ENCODE results near the gene STAT1. TPM values are rescaled to one million over a fixed set of nuclear protein-coding genes. Genes with fewer than 3 reads are reported as not detected.

Gene STAT1
- polyA plus RNA-seq, 1 donor from 2014 or later, result 4.9 TPM

GRCh38 chr2:191006997-191007783 is 6.8 kb downstream of the STAT1 start:
- H3K4me3 ChIP-seq (ENCODE audit: low read length), result no peak overlapping the region

GRCh38 chr2:191006297-191006696 is 7.7 kb downstream of the STAT1 start:
- no peak overlapping the region for H3K4me3 ChIP-seq (ENCODE audit: low read length)
- H3K9me3 ChIP-seq (ENCODE audit: low read length), result no peaks in the 10 kb centered on the region
- H3F3A ChIP-seq (ENCODE audit: insufficient read depth, low read length, poor library complexity, severe bottlenecking), result no peaks in the 10 kb centered on the region
- no peak overlapping the region for H3K9ac ChIP-seq (ENCODE audit: low read length)
- no peak overlapping the region for H3K4me2 ChIP-seq (ENCODE audit: low read length)
- H3K9me2 ChIP-seq (ENCODE audit: insufficient read depth, low read length), result no peaks in the 10 kb centered on the region
- H3K27ac ChIP-seq (ENCODE audit: low read length), result no peak overlapping the region
- H4K20me1 ChIP-seq (ENCODE audit: insufficient read depth), result no peaks in the 10 kb centered on the region
- H2AFZ ChIP-seq (ENCODE audit: low read depth, low read length), result no peak overlapping the region
- no peaks in the 10 kb centered on the region for H3K36me3 ChIP-seq (ENCODE audit: insufficient read depth, low read length)
- no peaks in the 10 kb centered on the region for H3K79me2 ChIP-seq (replicated peaks; ENCODE audit: insufficient read depth, low read length)
- H3K27me3 ChIP-seq (ENCODE audit: insufficient read depth, low read depth, low read length), result no peaks in the 10 kb centered on the region
- TF ChIP-seq EZH2 (IDR thresholded peaks at IDR 0.05; ENCODE audit: borderline replicate concordance, insufficient read depth, low read length, poor library complexity, severe bottlenecking) (no peak), REST (IDR thresholded peaks at IDR 0.05; ENCODE audit: borderline replicate concordance) (no peak), EP300 (conservative IDR thresholded peaks at IDR 0.05; ENCODE audit: poor library complexity, severe bottlenecking) (no peak), RAD21 (conservative IDR thresholded peaks at IDR 0.05) (no peak), TAF1 (IDR thresholded peaks at IDR 0.05; ENCODE audit: low read depth) (no peak), POLR2AphosphoS5 (IDR thresholded peaks at IDR 0.05) (no peak)
- TF ChIP-seq, protein P1, sequence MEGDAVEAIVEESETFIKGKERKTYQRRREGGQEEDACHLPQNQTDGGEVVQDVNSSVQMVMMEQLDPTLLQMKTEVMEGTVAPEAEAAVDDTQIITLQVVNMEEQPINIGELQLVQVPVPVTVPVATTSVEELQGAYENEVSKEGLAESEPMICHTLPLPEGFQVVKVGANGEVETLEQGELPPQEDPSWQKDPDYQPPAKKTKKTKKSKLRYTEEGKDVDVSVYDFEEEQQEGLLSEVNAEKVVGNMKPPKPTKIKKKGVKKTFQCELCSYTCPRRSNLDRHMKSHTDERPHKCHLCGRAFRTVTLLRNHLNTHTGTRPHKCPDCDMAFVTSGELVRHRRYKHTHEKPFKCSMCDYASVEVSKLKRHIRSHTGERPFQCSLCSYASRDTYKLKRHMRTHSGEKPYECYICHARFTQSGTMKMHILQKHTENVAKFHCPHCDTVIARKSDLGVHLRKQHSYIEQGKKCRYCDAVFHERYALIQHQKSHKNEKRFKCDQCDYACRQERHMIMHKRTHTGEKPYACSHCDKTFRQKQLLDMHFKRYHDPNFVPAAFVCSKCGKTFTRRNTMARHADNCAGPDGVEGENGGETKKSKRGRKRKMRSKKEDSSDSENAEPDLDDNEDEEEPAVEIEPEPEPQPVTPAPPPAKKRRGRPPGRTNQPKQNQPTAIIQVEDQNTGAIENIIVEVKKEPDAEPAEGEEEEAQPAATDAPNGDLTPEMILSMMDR (IDR thresholded peaks at IDR 0.05; ENCODE audit: poor library complexity, severe bottlenecking), result no peak

More at GRCh38 chr2:191006997-191007783, 6.8 kb downstream of the STAT1 start:
- no peaks in the 10 kb centered on the region for H3K36me3 ChIP-seq (ENCODE audit: insufficient read depth, low read length)
- H2AFZ ChIP-seq (ENCODE audit: low read depth, low read length), result no peak overlapping the region
- no peak for TF ChIP-seq TAF1 (IDR thresholded peaks at IDR 0.05; ENCODE audit: low read depth)
- TF ChIP-seq MXI1 (conservative IDR thresholded peaks at IDR 0.05; ENCODE audit: poor library complexity, severe bottlenecking), result no peak
- TF ChIP-seq EZH2 (IDR thresholded peaks at IDR 0.05; ENCODE audit: borderline replicate concordance, insufficient read depth, low read length, poor library complexity, severe bottlenecking), result no peak
- TF ChIP-seq, protein P1 (IDR thresholded peaks at IDR 0.05; ENCODE audit: poor library complexity, severe bottlenecking), result no peak
- no peak for TF ChIP-seq REST (IDR thresholded peaks at IDR 0.05; ENCODE audit: borderline replicate concordance)
- no peak for TF ChIP-seq EP300 (conservative IDR thresholded peaks at IDR 0.05; ENCODE audit: poor library complexity, severe bottlenecking)
- TF ChIP-seq SMC3 (conservative IDR thresholded peaks at IDR 0.05; ENCODE audit: poor library complexity), result no peak
- no peak for TF ChIP-seq POLR2AphosphoS5 (IDR thresholded peaks at IDR 0.05)
- TF ChIP-seq RAD21 (conservative IDR thresholded peaks at IDR 0.05), result no peak
- no peaks in the 10 kb centered on the region for H4K20me1 ChIP-seq (ENCODE audit: insufficient read depth)
- no peaks in the 10 kb centered on the region for H3K9me3 ChIP-seq (ENCODE audit: low read length)
- H3K27me3 ChIP-seq (ENCODE audit: insufficient read depth, low read depth, low read length), result no peaks in the 10 kb centered on the region
- H3K27ac ChIP-seq (ENCODE audit: low read length), result no peak overlapping the region
- H3F3A ChIP-seq (ENCODE audit: insufficient read depth, low read length, poor library complexity, severe bottlenecking), result no peaks in the 10 kb centered on the region
- H3K9ac ChIP-seq (ENCODE audit: low read length), result no peak overlapping the region
- H3K9me2 ChIP-seq (ENCODE audit: insufficient read depth, low read length), result no peaks in the 10 kb centered on the region
- no peak overlapping the region for H3K4me2 ChIP-seq (ENCODE audit: low read length)
- no peaks in the 10 kb centered on the region for H3K79me2 ChIP-seq (replicated peaks; ENCODE audit: insufficient read depth, low read length)

Data from neural cell (in vitro differentiated cells).